ENCODE measurements around the gene GNL3.

Gene GNL3

GRCh38 chr3:52690560-52690959 is 4.7 kb downstream of the GNL3 start:
- no peak for DNase-seq

GRCh38 chr3:52693071-52693470 is 7.2 kb downstream of the GNL3 start:
- no peak for DNase-seq

DNA sequence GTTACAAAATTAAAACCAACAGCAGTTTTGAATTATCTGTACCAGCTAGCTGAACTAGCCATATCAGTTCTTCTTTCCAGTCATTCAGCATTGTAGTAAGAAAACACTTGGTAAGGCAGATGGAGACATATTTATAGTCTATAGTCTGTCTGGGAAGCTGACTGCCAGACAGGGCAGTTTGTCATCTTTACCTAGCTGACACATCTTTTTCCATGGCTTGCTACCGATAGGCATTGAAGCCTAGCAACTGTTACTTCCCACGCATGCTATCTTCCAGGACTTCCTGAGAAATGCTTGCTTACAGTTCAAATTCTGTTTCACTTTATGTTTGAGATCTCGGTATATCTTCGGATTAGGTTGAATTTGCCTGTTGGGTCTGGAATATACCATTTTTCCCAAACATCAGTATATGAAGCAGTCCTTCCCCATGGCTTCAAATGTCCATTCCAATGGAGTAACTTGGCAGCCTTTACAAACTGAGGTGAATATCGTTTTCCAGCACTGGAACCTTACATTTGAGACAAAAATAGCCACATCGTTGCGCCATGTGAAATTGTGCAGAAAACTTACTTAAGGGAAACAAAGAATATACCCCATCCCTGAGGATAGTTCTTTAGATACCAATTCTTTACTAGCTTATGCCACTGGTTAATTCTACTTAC is 8.8 kb downstream of the GNL3 start:
- no peak for DNase-seq

- no peak for DNase-seq
Measured at GRCh38 chr3:52695798-52696671, 10.2 kb downstream of the GNL3 start.

DNA sequence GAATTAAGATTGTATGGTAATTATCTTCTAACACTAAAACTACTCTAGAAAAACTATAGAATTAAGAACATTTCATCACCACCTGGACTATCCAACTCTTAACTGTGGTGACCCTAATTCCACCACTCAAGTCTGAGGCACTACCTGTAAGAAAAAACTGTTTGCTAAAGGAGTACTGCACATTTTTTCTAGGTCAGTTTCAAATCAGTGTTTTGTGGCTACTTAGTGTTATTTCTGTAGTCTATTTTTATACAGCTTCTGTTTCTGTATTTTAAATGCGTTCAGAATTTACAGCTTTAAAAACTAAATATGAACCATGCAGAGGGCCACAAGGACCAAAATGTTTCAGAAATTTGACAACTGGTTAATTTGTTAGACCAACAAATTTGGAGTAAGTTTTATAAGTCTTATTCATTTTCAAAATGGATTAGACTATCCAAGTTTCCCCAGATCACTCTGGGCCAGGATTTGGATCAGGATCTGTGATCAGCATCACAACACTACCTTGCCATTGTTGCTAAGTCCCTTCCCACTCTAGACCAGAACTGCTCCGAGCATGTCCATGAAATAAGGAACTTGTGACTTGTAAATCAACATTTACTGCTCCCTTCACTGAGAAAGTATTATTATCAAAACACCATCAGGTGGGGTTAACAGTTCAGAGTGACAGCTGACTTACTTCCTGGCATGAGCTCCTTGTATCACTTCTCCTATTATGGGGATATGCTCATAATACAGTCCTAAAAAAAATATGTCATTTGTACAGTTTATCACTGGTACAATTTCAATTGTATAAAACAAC is 11.2 kb downstream of the GNL3 start:
- no peak for DNase-seq

GRCh38 chr3:52697632-52697965 is 11.8 kb downstream of the GNL3 start:
- no peak for DNase-seq

DNA sequence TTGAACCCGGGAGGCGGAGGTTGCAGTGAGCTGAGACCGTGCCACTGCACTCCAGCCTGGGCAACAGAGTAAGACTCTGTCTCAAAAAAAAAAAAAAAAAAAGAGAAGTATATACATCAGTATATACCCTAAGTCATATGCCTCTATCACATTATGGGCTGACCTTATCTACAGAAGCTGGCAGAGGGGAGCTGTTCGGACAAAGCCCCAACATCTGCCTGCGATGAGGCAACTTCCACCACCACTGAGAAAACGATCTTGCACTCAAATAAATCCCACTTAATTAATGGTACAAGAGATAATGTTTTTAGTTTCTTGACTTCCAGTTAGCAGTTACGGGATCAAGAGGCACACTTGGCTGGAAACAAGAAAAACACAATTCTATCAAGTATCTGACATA is 17.5 kb downstream of the GNL3 start:
- no peak for DNase-seq

DNA sequence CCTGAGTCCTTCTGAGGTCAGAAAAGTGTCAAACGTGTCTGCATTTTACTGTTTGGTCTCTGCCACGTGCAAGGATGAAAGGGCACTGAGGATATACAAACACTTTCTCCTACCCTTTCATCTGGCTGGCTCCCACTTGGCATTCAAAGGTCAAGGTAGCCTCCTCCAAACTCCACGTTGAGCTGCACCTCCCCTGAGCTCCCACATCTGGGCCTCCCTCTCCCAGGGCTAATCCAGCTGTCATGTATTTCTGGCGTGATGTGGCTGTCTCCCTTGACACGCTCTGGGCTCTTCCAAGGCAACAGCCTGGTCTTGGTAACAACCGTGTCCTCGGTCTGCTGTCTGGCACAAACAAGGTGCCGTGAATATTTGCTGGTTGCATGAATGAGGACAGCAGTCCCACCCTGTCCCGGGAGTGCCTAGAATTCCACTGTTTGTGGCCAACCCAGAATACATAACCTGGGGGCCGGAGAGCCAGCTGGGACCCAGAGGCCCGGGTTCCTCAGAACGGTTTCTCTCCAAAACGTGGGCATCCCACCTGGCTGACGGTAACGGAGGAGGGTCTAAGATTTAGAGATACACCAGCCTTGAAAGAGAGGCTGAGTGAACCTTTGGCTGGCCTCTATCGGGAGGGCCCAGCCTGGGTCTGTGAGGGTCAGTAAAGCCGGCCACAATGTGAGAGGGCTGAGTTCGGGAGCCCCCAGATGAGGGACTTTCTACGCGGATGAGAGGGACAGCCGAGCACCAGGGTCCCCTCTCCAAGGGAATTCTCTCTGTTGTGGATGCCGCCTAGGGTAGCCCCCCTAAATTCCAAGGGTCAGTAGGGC is 19.0 kb downstream of the GNL3 start:
- DNase-seq: no peak

DNA sequence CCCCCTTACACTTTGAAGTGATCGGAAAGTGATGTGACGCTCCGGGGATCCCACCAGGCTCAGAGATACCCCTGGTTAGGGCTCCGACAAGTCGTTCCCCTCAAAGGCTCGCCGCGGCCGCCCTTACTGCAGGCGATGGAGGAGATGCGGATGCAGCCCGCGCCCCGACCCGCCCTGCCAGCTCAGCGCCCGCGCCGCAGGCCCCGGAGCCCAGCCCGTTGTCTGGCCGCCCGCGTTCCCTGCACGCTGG is 19.5 kb downstream of the GNL3 start:
- no peak for DNase-seq

DNA sequence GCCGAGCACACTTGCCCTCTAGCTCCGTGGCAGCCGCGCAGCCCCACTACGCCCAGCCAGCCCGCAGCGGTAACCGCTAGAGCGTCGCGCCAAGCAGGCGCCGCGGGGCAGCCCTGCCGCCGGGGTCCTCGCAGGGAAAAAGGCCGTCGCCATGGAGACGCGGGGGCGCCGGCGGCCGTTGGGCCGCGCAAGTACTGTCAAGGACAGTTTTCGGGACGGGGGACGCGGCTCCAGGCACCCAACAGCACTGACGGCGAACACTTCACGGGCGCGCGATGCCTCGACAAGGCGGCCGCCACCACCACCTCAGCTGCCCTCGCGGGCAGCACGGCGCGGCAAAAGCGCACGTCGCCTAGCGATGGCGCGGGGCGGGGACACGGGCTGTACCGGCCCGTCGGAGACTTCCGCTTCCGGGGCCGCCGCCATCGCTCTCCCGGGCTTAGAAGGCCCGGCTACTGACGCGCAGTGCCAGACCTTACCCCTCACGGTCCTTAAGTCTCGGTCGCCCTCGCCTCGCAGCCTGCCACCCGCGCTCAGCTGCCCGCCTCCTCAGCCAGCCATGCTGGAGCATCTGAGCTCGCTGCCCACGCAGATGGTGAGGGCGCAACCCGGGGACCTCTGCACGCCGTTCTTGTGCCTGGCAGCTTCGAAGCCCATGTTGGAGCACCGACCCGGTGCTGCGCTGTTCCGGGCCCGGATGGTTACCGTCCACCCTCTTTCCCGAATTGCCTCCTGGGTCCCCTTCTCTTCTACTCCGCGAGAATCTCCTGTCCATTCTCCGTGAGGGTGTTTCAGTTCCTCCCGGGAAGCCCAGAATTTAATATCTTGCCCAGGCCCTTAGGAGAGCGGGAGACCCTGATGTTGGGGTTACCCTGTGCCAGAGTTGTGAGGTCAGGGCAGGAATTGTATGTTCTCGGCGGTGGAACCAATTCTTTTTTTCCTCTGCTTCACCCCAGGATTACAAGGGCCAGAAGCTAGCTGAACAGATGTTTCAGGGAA is 20.2 kb downstream of the GNL3 start, which contains the start of the genes GLT8D1 and SPCS1:
TSS of gene GLT8D1 (minus strand) at position 104 of the 999 bp plus-strand sequence. CDS start 5,331 bp downstream, outside the sequence.
TSS of gene SPCS1 (plus strand) at position 419 of the 999 bp plus-strand sequence. CDS start at position 560, 141 bp downstream.
- peak; percentile 71 for DNase-seq

- DNase-seq: no peak
Measured at GRCh38 chr3:52707585-52707984, 21.8 kb downstream of the GNL3 start.

DNA sequence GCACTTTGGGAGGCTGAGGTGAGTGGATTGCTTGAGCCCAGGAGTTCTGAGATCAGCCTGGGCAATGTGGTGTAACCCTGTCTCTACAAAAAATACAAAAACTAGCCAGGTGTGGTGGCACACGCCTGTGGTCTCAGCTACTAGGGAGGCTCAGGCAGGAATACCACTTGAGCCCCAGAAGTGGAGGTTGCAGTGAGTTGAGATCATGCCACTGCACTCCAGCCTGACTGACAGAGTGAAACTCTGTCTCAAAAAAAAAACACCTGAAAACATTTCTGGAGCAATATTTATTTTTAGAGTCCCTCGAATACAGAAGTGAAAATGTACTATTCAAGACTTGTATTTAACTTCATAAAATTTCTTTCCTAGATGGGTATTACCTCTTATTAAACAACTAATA is 24.7 kb downstream of the GNL3 start:
- DNase-seq: no peak

- no peak for DNase-seq
Measured at GRCh38 chr3:52712291-52713212, 26.7 kb downstream of the GNL3 start.

DNA sequence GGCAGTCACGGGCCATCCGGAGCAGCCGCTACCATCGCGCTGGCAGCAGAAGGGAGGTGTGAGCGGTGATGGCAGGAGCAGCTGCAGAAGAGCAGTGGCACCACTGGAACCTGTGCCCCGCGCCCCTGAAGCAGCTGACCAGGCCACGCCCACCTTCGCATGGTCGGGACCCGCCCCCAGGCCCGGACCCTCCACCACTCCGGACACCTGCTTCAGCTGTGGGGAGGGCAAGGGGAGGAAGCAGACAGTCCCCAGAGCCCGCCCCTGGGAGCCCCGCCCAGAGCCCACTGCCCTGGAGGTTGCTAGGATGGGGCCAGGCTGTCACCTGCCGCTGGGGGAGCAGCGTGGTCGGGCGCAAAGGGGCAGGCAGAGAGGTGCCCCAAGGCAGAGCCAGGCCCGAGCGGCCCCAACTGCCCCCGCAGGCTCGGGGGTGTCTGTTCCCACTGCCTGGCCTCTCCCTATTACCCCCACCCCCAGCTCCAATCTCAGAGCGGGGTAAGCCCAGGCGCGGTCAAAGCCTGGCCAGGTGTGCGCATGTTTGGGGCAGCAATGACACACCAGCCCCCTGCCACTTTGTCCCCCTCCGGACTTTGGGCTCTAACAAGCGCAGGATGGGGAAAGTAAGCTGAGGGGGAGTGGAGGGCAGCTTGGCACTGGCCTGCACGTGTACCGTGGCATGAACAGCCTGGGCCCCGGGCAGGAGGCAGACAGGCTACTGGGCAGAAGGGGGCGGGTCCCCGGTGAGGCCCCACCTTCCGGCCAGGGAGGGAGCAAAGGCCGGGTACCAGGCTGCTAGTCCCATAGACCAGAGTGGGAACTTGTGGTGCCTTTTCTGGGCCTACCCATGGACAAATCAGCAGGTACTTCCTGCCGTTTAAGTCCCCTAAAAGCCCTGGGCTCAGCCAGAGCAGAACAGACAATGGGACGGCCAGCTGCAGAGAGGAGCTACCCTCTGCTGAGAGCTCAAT is 28.8 kb downstream of the GNL3 start:
- no peak for DNase-seq

DNA sequence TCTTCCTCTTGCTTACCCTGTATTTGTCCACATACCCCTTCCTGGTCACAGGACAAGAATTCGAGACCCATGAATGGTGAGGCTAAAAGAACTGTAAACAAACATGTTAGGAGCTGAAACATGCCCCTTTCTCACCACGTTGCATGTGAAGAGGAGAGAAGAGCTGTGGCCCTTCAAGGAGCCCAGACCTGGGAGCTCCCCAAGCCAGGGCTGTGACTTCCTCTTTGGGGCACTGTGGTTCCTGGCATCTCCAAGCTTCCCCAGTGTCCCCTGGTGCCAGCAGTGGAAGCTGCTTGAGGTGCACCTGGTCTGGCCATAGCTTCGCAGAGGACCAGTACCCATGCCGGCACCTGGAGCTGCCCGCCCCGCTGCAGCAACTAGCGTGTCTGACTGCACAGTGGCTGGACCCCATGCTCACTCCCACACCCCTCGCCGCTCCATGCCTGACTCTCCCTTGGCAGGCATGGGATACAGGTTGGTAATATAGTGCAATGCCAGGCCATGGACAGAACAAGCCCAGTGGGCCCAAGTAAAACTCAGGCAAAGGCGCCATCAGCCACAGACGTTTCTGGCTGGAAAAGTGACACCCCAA is 30.0 kb downstream of the GNL3 start:
- no peak for DNase-seq

- DNase-seq: no peak
Measured at GRCh38 chr3:52719618-52720017, 33.8 kb downstream of the GNL3 start.

- DNase-seq: no peak
Measured at GRCh38 chr3:52721002-52721729, 35.3 kb downstream of the GNL3 start.

DNA sequence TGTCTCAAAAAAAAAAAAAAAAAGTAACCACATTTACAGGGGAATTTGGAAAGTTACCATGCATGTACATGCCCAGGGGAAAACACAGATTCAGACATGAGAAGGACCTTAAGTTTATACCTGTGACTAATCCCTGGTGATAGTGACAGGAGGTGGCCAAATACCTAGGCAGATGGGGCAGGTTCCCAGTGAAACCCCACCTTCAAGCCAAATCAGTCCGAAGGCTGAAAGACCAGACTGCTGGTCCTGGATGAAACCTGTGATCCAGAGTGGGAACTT is 35.8 kb downstream of the GNL3 start:
- DNase-seq: no peak

All from NCI-H1092 treated with DMSO at 0.1 percent for 48 hours (cell line).